Astrocyte of the cerebellum (primary cell): ENCODE measurements around the gene COL9A1.

ENCODE experiments used
- DNase-seq: peaks from one replicate; pipeline ENCODE4 v3.0.0-alpha.2; 2011; ENCODE audit warnings: low read depth
- H3K4me3 ChIP-seq: 2 replicates; pipeline ENCODE4 v1.5.1; 2011; ENCODE audit warnings: mild to moderate bottlenecking, low read depth, low read length, moderate library complexity
- CTCF ChIP-seq: IDR thresholded peaks from 2 replicates; pipeline ENCODE4 v1.5.1; 2012; ENCODE audit warnings: low read length, low read depth, moderate library complexity, mild to moderate bottlenecking; ENCODE audit errors: missing control alignments
- in situ Hi-C: cut with HindIII; loops from 2 replicates; pipeline ENCODE4 v1.10.0; 2017; ENCODE audit warnings: low sequenced_read_pairs

Gene COL9A1

GRCh38 chr6:70281923-70282311, 21.0 kb downstream of the COL9A1 start:
- in situ Hi-C loops: no loop called here
- no peak for TF ChIP-seq CTCF
- no peak for DNase-seq
- no peak overlapping the region for H3K4me3 ChIP-seq

GRCh38 chr6:70280400-70280853, 22.5 kb downstream of the COL9A1 start:
- no peak overlapping the region for H3K4me3 ChIP-seq
- in situ Hi-C loops: no loop called here
- no peak for TF ChIP-seq CTCF
- DNase-seq: no peak

GRCh38 chr6:70277470-70277869, 25.4 kb downstream of the COL9A1 start:
- in situ Hi-C loops: no loop called here
- no peak for TF ChIP-seq CTCF
- no peak overlapping the region for H3K4me3 ChIP-seq
- no peak for DNase-seq

GRCh38 chr6:70274338-70274737, 28.5 kb downstream of the COL9A1 start:
- no peak for DNase-seq
- no peak for TF ChIP-seq CTCF
- in situ Hi-C loops: no loop called here
- H3K4me3 ChIP-seq: no peak overlapping the region

GRCh38 chr6:70272071-70272470, 30.8 kb downstream of the COL9A1 start:
- in situ Hi-C loops: no loop called here
- DNase-seq: no peak
- no peak overlapping the region for H3K4me3 ChIP-seq
- no peak for TF ChIP-seq CTCF

GRCh38 chr6:70270287-70271005, 32.4 kb downstream of the COL9A1 start:
- H3K4me3 ChIP-seq: no peak overlapping the region
- in situ Hi-C loops: no loop called here
- DNase-seq: no peak
- TF ChIP-seq CTCF: no peak
